ENCODE results near the gene ODC1.

The ODC1 gene

DNA sequence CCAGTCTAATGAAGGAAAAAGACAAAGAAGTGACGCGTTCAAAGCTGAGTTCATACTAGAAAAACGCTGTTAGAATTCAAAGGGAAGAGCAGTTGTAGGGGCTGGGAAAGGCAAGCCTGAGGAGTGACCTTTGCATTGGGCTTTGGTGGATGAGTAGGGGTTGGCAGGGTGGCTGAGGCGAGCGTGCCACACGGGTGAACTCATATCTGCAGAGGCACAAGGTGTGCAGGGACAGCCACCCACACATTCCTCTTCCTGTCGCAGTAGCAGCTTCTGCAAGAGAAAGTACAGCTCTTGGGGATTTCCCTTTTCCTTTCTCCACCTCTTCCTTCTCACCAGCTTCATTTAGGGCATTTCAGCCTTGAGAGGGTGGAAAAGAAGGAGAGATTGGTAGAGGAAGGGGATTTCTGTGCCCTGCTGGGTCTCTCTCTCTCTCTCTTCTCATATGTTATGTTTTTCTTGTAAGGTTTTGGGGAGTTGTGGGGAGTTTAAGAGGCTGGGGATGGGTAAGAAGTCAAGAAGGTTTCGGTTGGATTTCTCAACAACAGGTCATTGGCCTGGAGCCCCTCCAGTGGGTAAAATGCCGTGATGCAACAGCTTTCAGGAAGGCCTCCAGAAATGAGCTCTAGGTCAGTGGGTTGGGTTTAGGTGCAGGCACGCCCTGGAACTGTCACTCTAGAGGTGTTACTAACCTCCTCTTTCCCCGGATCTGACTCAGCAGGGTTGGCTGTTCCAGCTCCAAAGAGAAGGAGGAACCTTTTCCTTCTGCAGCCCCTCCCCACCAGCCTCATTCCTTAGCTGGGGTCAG, 40.1 kb downstream of the ODC1 start:
- TF ChIP-seq, protein P1, sequence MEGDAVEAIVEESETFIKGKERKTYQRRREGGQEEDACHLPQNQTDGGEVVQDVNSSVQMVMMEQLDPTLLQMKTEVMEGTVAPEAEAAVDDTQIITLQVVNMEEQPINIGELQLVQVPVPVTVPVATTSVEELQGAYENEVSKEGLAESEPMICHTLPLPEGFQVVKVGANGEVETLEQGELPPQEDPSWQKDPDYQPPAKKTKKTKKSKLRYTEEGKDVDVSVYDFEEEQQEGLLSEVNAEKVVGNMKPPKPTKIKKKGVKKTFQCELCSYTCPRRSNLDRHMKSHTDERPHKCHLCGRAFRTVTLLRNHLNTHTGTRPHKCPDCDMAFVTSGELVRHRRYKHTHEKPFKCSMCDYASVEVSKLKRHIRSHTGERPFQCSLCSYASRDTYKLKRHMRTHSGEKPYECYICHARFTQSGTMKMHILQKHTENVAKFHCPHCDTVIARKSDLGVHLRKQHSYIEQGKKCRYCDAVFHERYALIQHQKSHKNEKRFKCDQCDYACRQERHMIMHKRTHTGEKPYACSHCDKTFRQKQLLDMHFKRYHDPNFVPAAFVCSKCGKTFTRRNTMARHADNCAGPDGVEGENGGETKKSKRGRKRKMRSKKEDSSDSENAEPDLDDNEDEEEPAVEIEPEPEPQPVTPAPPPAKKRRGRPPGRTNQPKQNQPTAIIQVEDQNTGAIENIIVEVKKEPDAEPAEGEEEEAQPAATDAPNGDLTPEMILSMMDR (IDR thresholded peaks at IDR 0.05; ENCODE audit: borderline replicate concordance, control extremely low read depth, extremely low read depth, insufficient read depth, missing control alignments) = no peak
- in situ Hi-C loops (cut with MboI; ENCODE audit: low sequenced_read_pairs, unreplicated experiment) = no loop called here
- peak; percentile 75 for DNase-seq (ENCODE audit: low spot score)

DNA sequence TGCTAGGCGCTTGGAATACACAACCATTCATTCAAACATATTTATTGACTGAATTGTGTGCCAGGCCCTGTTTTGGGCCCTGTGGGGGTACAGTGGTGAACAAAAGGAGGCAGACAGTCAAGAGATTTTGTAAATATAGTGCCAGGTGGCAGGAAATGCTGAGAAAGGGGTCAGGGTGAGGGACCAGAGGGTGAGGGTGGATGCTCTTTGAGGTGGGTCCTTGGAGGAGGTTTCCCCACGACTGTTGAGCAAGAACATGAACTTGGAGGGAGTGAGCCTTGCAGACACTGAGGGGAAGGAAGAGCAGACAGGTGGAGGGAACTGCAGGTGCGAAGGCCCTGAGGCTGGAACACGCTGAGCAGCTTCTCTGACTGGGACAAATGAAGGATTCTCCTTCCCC, 40.7 kb downstream of the ODC1 start:
- in situ Hi-C loops (cut with MboI; ENCODE audit: low sequenced_read_pairs, unreplicated experiment) = no loop called here
- TF ChIP-seq, protein P1 (IDR thresholded peaks at IDR 0.05; ENCODE audit: borderline replicate concordance, control extremely low read depth, extremely low read depth, insufficient read depth, missing control alignments) = no peak
- DNase-seq (ENCODE audit: low spot score) = no peak

DNA sequence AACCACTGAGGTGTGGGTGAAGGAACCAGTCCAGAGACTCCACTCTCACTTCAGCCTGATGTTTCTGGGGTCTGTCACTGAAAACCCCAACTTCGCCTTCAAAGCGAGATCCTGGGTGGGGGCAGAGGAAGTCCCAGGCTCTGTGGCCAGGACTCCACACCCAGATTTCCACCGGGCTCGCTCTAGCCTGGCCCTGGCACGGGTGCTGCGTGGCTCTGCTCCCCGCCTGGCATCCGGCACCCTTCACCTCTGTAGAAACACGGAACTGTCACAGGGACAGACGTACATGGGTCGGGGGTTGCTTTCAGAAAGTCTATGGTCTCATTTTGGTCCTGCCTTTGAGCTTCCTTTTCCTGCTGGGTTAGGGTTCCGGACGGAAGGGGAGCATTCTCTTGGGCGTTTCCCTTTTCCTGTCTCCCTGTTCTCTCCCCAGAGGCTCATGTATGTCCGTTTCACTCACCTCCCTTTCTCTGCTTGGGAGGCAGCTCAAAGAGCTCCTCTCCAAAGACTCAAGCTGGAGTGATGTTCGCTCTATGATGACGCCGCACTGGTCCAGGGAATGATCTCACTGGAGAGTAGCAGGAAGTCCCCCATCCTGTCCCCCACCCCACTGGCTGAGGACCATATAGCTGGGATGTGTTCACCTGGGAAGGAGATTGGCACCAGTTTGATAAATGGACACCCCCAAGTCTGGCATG, 41.5 kb downstream of the ODC1 start:
- in situ Hi-C loops (cut with MboI; ENCODE audit: low sequenced_read_pairs, unreplicated experiment) = no loop called here
- TF ChIP-seq, protein P1 (IDR thresholded peaks at IDR 0.05; ENCODE audit: borderline replicate concordance, control extremely low read depth, extremely low read depth, insufficient read depth, missing control alignments) = no peak
- no peak for DNase-seq (ENCODE audit: low spot score)

DNA sequence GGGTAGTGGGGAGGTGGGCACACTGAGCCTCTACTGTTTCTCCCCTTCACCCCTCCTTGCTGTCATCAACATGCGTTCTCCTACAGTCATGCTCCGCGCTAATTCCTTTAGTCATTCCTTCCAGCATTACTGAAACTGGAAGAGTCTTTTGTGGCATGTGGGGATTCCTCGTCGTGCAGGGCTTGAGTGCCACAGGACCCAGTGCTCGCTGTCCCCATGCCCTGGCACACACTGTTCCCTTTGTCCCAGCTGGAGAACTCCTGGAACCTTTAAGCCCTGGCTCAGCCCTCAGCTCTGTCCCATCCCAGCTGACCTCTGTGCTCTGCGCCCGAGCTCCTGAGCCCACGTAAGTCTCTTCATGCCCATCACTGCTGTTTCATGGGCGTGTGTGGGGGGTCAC, 42.1 kb downstream of the ODC1 start:
- TF ChIP-seq, protein P1 (IDR thresholded peaks at IDR 0.05; ENCODE audit: borderline replicate concordance, control extremely low read depth, extremely low read depth, insufficient read depth, missing control alignments) = no peak
- in situ Hi-C loops (cut with MboI; ENCODE audit: low sequenced_read_pairs, unreplicated experiment) = no loop called here
- DNase-seq (ENCODE audit: low spot score) = no peak

DNA sequence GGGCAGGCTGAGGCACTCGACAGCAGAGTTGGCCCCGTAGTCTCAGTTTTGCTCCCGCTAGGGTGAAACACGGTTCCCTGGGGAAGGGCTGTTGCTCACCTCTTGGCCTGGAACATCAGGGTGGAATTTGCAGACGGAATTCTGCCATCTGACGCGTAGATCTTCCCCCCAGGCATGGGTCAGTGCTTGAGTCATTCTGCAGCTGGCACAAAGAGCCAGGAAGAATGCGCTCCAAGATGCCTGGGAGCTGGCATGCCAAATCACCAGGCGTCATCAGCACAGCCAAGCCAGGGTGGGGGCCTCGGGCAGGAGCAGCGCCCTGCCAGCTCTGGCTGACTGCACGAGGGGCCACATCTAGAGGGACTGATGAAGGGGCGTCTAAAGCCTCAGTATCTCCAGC, 42.7 kb downstream of the ODC1 start:
- no peak for DNase-seq (ENCODE audit: low spot score)
- in situ Hi-C loops (cut with MboI; ENCODE audit: low sequenced_read_pairs, unreplicated experiment) = no loop called here
- TF ChIP-seq, protein P1 (IDR thresholded peaks at IDR 0.05; ENCODE audit: borderline replicate concordance, control extremely low read depth, extremely low read depth, insufficient read depth, missing control alignments) = no peak

DNA sequence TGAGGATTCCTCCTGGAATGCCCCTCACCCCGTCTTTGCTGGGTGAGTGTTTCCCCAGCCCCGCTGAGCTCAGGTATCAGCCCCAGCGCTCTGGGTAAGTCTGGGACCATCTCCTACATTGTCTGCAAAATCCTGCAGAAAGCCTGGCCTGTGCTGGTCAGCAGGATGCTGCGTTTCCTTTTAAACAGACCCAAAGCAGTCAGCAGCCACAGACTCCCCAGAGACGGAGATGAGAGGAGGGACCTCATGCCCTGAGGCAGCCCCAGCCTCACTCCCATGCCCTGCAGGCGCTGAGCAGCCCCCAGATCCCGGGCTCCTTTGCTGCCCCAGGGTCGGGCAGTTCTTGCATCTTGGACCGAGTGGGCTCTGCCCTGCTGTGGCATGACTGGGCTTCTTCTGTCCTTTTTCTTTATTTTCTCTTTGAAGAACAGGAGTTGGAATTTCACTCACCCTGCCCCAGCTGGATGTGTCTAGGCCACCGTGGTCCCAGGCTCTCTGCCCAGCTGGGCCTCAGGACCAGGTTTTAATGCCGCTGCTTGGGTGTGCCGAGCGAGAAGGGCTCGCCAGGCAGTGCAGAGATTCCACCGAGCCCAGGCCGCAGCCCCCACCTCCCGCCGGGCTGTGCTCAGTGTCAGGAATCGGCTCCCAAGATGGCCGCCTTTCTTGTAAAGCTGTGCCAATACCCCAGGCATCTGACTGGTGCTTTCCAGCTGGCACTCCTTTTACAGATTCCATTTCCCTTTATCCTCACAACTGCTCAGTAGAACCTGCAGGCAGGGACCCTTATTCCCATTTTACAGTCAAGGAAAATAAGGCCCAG, 43.6 kb downstream of the ODC1 start:
- in situ Hi-C loops (cut with MboI; ENCODE audit: low sequenced_read_pairs, unreplicated experiment) = no loop called here
- no peak for DNase-seq (ENCODE audit: low spot score)
- TF ChIP-seq, protein P1 (IDR thresholded peaks at IDR 0.05; ENCODE audit: borderline replicate concordance, control extremely low read depth, extremely low read depth, insufficient read depth, missing control alignments) = no peak

All from GM13976 (cell line).